Measurements from ENCODE around the gene MAN1C1.

DNA sequence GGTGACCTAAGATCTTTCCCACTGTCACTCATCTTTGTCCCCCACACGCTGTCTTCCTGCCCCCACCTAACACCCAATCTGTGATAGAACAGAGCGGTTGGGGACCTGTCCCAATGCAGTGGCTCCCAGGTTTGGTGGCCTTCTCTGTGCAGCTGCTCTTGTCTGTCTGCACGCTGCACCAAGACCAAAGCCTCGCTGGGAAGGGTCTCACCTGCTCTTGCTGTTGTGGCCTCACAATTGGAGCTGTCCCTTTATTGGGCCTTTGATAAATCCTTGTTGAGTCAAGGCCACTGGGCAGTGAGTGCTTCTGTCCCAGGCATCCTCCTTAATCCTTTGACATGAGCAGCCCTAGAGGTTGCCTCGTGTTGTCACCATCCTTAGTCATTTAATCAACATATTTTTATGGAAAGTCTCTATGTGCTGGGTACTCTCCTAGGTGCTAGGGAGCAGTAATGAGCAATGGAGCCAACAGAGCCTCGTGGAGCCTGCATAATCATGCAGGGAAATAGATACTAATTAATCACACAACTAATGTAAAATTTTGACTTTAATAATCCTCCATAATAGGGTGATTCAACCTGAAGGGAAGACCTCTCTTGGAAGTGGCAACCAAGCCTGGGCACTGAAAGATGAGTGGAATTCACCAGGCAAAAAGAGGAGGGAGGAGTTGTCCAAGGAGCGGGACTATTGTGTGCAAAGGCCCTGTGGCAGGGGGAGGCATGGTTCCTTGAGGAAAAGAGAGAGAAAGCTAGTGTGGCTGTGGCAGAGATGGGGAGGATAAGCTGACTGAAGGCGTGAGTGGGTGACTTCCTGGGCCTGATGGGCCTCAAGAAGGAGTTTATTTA lies 57.6 kb downstream of the MAN1C1 start:
- TF ChIP-seq YY1 (IDR thresholded peaks at IDR 0.05; ENCODE audit: insufficient read depth, insufficient read length), result no peak
- no peak for TF ChIP-seq SUZ12 (IDR thresholded peaks at IDR 0.05; ENCODE audit: extremely low read depth, insufficient read depth, insufficient read length)
- TF ChIP-seq ZNF274 (IDR thresholded peaks at IDR 0.05; ENCODE audit: low read depth, low read length), result no peak

All from NT2/D1 (cell line).